Type B pancreatic cell (in vitro differentiated cells): ENCODE data around the gene CHPT1. TPM values are rescaled to one million over a fixed set of nuclear protein-coding genes. Genes with fewer than 3 reads are reported as not detected.

Source experiments
- DNase-seq: peaks from one replicate; pipeline ENCODE4 v3.0.0; 2021; ENCODE audit warnings: mixed read lengths; ENCODE audit not compliant: unreplicated experiment; ENCODE audit errors: extremely low spot score
- H3K27ac Mint-ChIP-seq: 2 replicates; pipeline ENCODE4 v1.8.0; 2021; ENCODE audit warnings: mild to moderate bottlenecking, mixed read lengths
- H3K27me3 Mint-ChIP-seq: 2 replicates; pipeline ENCODE4 v1.8.0; 2021; ENCODE audit warnings: mixed read lengths
- H3K36me3 Mint-ChIP-seq: 2 replicates; pipeline ENCODE4 v1.8.0; 2021; ENCODE audit warnings: mixed read lengths
- H3K4me1 Mint-ChIP-seq: one replicate; pipeline ENCODE4 v1.8.0; 2021; ENCODE audit warnings: mixed read lengths; ENCODE audit not compliant: unreplicated experiment
- H3K4me3 Mint-ChIP-seq: 2 replicates; pipeline ENCODE4 v1.8.0; 2021; ENCODE audit warnings: mild to moderate bottlenecking, mixed read lengths
- H3K9me3 Mint-ChIP-seq: 2 replicates; pipeline ENCODE4 v1.8.0; 2021; ENCODE audit warnings: mixed read lengths
- total RNA-seq: library from RNA; stranded (reverse); gene quantifications from 2 replicates; pipeline ENCODE4 v1.2.1, GENCODE V29; 2021; ENCODE audit warnings: low replicate concordance
- TF ChIP-seq, protein P1 (sequence below): fragments of 200-600 bp; sonication (generic); conservative IDR thresholded peaks from 2 replicates; pipeline ENCODE4 v1.5.0; 2021; ENCODE audit warnings: antibody characterized with exemption, mild to moderate bottlenecking

Gene CHPT1
- total RNA-seq, 1 donor from 2014 or later: 35.2 TPM

- Mint-ChIP-seq H3K36me3 (peaks cover 6% of the 10 kb centered on the region), H3K27me3 (no peaks in the 10 kb centered on the region), H3K9me3 (no peaks in the 10 kb centered on the region), H3K4me3 (no peak overlapping the region), H3K27ac (no peak overlapping the region), H3K4me1 (peaks cover 44% of the 10 kb centered on the region)
- TF ChIP-seq, protein P1, sequence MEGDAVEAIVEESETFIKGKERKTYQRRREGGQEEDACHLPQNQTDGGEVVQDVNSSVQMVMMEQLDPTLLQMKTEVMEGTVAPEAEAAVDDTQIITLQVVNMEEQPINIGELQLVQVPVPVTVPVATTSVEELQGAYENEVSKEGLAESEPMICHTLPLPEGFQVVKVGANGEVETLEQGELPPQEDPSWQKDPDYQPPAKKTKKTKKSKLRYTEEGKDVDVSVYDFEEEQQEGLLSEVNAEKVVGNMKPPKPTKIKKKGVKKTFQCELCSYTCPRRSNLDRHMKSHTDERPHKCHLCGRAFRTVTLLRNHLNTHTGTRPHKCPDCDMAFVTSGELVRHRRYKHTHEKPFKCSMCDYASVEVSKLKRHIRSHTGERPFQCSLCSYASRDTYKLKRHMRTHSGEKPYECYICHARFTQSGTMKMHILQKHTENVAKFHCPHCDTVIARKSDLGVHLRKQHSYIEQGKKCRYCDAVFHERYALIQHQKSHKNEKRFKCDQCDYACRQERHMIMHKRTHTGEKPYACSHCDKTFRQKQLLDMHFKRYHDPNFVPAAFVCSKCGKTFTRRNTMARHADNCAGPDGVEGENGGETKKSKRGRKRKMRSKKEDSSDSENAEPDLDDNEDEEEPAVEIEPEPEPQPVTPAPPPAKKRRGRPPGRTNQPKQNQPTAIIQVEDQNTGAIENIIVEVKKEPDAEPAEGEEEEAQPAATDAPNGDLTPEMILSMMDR: no peak
- no peak for DNase-seq
Measured at GRCh38 chr12:101703487-101703886, 6.0 kb downstream of the CHPT1 start.

DNA sequence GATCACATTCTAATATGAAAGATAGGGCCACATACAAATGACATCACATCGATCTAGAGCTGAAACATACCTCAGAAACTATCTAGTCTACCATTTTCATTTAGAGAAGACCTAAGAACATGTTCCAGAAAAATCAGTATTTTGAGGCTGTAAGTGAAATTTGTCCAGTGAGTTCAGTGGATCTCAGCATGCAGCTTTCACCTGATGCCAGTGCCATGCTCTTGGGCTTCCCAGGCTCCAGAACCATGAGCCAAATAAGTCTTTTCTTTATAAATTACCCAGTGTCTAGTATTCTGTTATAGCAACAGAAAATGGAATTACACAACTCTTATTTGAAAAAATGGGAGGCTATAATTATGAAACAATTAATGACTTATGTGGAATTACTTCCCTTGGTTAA is 9.0 kb downstream of the CHPT1 start:
- no peaks in the 10 kb centered on the region for H3K27me3 Mint-ChIP-seq
- no peak for DNase-seq
- peaks cover 9% of the 10 kb centered on the region for H3K36me3 Mint-ChIP-seq
- H3K4me3 Mint-ChIP-seq: no peak overlapping the region
- peaks cover 25% of the 10 kb centered on the region for H3K4me1 Mint-ChIP-seq
- H3K9me3 Mint-ChIP-seq: no peaks in the 10 kb centered on the region
- TF ChIP-seq, protein P1: no peak
- no peak overlapping the region for H3K27ac Mint-ChIP-seq

DNA sequence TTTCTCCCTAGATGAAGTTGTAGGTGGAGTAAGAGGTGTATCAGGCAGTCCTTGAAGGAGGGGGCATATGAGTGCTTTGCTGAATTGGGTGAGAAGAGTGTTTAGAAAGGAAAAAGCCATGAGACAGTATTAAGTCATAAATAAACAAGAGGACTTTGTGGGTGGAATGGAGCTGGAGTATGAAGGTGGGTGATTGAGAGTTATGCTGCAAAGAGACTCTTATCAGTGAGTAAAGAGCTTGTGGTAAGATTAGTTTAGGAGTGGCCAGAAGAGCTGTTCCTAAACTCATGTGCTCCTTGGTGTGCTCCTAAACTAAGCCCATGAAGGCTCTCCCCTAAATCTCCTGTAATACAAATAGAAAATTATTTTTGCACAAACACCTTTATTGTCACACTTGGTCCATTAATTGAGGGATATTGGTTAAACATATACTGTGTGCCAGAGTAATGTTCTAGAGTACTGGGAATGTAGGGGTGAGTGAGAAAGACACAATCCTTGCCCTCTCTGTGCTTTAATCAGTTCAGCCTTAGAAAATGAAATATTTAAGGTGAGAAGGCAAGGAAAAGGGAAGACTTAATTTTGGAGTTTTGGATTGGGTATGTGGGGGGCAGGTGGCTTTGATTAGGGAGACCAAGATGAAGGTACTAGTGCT is 9.8 kb downstream of the CHPT1 start:
- Mint-ChIP-seq H3K9me3 (no peaks in the 10 kb centered on the region), H3K36me3 (peaks cover 11% of the 10 kb centered on the region), H3K4me1 (peaks cover 21% of the 10 kb centered on the region), H3K27ac (peak overlapping the region; percentile 1), H3K27me3 (no peaks in the 10 kb centered on the region), H3K4me3 (peak overlapping the region; percentile 4)
- no peak for DNase-seq
- TF ChIP-seq, protein P1: no peak

DNA sequence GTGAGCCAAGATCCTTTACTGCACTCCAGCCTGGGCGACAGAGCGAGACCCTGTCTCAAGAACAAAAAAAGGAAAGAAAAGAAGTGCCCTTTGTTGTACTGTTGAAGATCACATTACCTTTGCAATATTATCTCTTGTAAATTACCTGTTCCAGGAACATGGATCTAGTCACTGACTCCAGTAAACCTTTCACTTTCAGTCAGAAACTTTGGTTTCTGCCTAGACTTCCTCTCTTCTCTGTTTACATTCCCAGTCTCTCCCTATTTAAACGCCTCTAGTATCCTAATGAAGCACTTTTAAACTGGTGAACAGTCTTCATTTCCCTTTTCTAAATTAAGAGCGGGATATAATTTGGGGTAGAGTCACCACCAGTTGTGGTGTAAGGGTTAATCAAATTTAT is 12.8 kb downstream of the CHPT1 start:
- TF ChIP-seq, protein P1: no peak
- Mint-ChIP-seq H3K4me1 (peaks cover 28% of the 10 kb centered on the region), H3K4me3 (no peak overlapping the region), H3K27ac (no peak overlapping the region), H3K9me3 (no peaks in the 10 kb centered on the region), H3K36me3 (peaks cover 15% of the 10 kb centered on the region), H3K27me3 (no peaks in the 10 kb centered on the region)
- no peak for DNase-seq

DNA sequence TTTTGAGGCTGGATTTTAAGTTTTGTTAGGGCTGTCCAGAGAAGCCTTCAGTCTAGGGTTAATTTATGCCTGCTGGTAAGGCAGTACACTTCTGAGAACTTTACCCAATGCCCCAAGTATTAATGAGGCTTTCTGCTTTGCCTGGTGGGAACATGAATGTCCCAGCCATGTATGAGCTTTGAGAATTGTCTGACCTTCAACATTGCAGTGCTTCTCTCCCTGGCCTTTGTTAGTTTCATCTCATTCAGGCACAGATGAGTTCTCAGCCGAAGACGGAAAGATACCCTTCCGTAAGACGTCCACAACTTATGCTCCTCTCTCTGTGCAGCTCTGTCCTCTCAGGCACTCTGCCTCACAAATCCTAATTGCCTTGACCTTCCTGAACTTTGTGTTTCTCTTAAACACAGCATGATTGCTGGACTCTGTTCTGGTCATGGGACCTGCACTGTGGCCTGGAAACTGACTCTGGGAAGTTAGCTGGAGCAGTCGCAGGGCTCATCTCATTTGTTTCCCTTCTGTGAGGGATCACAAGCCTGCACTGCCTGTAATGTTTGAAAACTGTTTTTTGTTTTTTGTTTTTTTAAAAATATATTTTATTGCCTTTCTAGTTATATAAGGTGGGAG is 15.7 kb downstream of the CHPT1 start:
- H3K36me3 Mint-ChIP-seq: peaks cover 14% of the 10 kb centered on the region
- TF ChIP-seq, protein P1: no peak
- H3K4me1 Mint-ChIP-seq: peaks cover 18% of the 10 kb centered on the region
- H3K4me3 Mint-ChIP-seq: peak overlapping the region; percentile 68
- H3K27ac Mint-ChIP-seq: peak overlapping the region; percentile 49
- H3K27me3 Mint-ChIP-seq: no peaks in the 10 kb centered on the region
- no peak for DNase-seq
- H3K9me3 Mint-ChIP-seq: no peaks in the 10 kb centered on the region
